Right lobe of liver (tissue), 6 donors: ENCODE measurements around the gene PPM1N. TPM values are rescaled to one million over a fixed set of nuclear protein-coding genes. Genes with fewer than 3 reads are reported as not detected.

Experiments used
- ATAC-seq, 4 donors: fragments of 200-7000 bp; cut with Tn5 transposase; one replicate each; pipeline ENCODE4 v1.9.1; 2020; ENCODE audit warnings: mild to moderate bottlenecking in 4 of 4, moderate library complexity in 4 of 4
- DNase-seq, 3 donors: peaks; one replicate each; pipeline ENCODE4 v3.0.0-alpha.2; 2020
- H3K27ac ChIP-seq, 3 donors: fragments of 200-600 bp; one replicate each; pipeline ENCODE4 v1.8.0; 2022
- H3K27me3 ChIP-seq, 2 donors: fragments of 200-600 bp; one replicate each; pipeline ENCODE4 v1.8.0; 2022
- H3K36me3 ChIP-seq, 4 donors: fragments of 200-600 bp; sonication (generic) in 1 of 4; one replicate each; pipeline versions ENCODE4 v1.5.1 to v1.8.0; 2017 to 2022; ENCODE audit warnings: control low read depth in 1 of 4
- H3K4me1 ChIP-seq, 4 donors: fragments of 200-600 bp; sonication (generic) in 1 of 4; one replicate each; pipeline versions ENCODE4 v1.5.1 to v1.8.0; 2017 to 2022; ENCODE audit warnings: control low read depth in 1 of 4
- H3K4me3 ChIP-seq, 3 donors: fragments of 200-600 bp; one replicate each; pipeline ENCODE4 v1.8.0; 2022
- H3K9me3 ChIP-seq, 4 donors: fragments of 200-600 bp; sonication (generic) in 1 of 4; one replicate each; pipeline versions ENCODE4 v1.5.1 to v1.8.0; 2017 to 2022; ENCODE audit warnings: control low read depth in 1 of 4
- POLR2A ChIP-seq: fragments of 450-650 bp; IDR thresholded peaks from one replicate; pipeline ENCODE4 v1.6.1; 2017; ENCODE audit warnings: antibody characterized with exemption, mild to moderate bottlenecking
- WGBS: methylation state at CpG from one replicate; pipeline ENCODE4 v1.1.6; 2018; ENCODE audit warnings: low coverage, low lambda C conversion rate; ENCODE audit not compliant: insufficient coverage; ENCODE audit errors: missing lambda C conversion rate; 5-methylcytosine and 5-hydroxymethylcytosine counted together
- intact Hi-C, 2 donors: fragments of 100-400 bp; cut with DNase I; formaldehyde crosslinking; loops; one replicate each; pipeline versions ENCODE4 v1.11.2 to v1.14.1; 2022
- total RNA-seq, 6 experiments: library from RNA; depleted of rRNA in 2 of 6; stranded (reverse); fragments of >200 nt in 2 of 6; fragmentation: NEBNext Ultra II Directional in 3 of 6; extraction: Animal tissue kit (Norgen Biotek cat#: 25700) in 3 of 6; gene quantifications; one replicate each; pipeline versions ENCODE4 v1.1.0 to v1.2.4, GENCODE V29; 2016 to 2023
- TF ChIP-seq, protein P1 (sequence below), 4 donors: fragments of 200-600 bp in 3 of 4; fragments of 450-650 bp in 1 of 4; IDR thresholded peaks; one replicate each; pipeline versions ENCODE4 v1.5.1 to v1.8.0; 2016 to 2022; ENCODE audit warnings: antibody characterized with exemption in 4 of 4, mild to moderate bottlenecking in 2 of 4
- donor health status: DM: no; HTN: yes; CAD: no.
- donor health status: DM: no; HTN: no; CAD: no.
- donor health status: DM: no; HTN: no; CAD: no.
- donor health status: DM: no; HTN: yes; CAD: no.
- donor health status: DM: no; HTN: yes; CAD: no.

The PPM1N gene
- total RNA-seq, 6 experiments from 2014 or later: 0.32 to 2.0 (median 0.51) TPM; not detected in 1

DNA sequence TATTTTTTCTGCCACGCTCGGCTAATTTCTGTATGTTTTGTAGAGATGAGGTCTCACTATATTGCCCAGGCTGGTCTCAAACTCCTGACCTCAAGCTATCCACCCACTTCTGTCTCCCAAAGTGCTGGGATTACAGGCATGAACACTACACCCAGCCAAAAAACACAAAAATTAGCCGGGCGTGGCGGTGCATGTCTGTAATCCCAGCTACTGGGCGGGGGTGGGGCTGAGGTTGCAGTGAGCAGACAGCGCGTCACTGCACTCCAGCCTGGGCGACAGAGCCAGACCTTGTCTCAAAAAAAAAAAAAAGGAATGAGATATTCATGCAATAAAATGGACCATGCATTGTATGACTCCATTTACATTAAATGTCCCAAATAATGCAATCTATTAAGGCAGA is 41.2 kb downstream of the PPM1N start:
- Histone ChIP-seq H3K9me3 (no peaks in the 10 kb centered on the region), H3K4me3 (no peak overlapping the region), H3K27ac (no peak overlapping the region), H3K4me1 (no peaks in the 10 kb centered on the region), H3K36me3 (no peaks in the 10 kb centered on the region), H3K27me3 (no peaks in the 10 kb centered on the region)
- WGBS: 92% methylated on average over 6 of the region's 9 CpGs
- ATAC-seq: no peak
- no peak for DNase-seq
- TF ChIP-seq POLR2A: no peak
- TF ChIP-seq, protein P1, sequence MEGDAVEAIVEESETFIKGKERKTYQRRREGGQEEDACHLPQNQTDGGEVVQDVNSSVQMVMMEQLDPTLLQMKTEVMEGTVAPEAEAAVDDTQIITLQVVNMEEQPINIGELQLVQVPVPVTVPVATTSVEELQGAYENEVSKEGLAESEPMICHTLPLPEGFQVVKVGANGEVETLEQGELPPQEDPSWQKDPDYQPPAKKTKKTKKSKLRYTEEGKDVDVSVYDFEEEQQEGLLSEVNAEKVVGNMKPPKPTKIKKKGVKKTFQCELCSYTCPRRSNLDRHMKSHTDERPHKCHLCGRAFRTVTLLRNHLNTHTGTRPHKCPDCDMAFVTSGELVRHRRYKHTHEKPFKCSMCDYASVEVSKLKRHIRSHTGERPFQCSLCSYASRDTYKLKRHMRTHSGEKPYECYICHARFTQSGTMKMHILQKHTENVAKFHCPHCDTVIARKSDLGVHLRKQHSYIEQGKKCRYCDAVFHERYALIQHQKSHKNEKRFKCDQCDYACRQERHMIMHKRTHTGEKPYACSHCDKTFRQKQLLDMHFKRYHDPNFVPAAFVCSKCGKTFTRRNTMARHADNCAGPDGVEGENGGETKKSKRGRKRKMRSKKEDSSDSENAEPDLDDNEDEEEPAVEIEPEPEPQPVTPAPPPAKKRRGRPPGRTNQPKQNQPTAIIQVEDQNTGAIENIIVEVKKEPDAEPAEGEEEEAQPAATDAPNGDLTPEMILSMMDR (IDR thresholded peaks at IDR 0.05): no peak
- intact Hi-C loops: no loop called here

DNA sequence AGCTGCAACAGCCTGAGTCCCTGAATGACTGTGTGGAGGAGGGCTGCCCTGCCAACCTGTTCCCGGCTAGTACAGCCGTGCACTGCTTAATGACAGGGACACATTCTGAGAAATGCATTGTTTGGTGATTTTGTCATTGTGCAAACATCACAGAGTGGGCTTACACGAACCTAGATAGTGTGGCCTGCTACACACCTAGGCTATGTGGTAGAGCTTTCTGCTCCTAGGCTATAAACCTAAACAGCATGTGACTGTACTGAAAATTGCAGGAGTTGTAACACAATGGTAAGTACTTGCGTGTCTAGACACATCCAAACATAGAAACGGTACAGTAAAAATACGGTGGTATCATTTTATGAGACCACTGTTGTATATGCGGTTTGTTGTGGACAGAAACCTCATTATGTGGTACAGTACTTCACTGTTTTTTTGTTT is 44.0 kb downstream of the PPM1N start:
- Histone ChIP-seq H3K27me3 (no peaks in the 10 kb centered on the region), H3K36me3 (no peaks in the 10 kb centered on the region), H3K4me1 (no peaks in the 10 kb centered on the region), H3K4me3 (no peak overlapping the region), H3K9me3 (no peaks in the 10 kb centered on the region), H3K27ac (no peak overlapping the region)
- DNase-seq (no peak), ATAC-seq (peak in 2 of 4 donors; percentile 21 to 72)
- intact Hi-C loops: no loop called here
- WGBS: 56% methylated on average over 7 of the region's 7 CpGs
- TF ChIP-seq POLR2A: no peak
- TF ChIP-seq, protein P1 (IDR thresholded peaks at IDR 0.05): no peak

DNA sequence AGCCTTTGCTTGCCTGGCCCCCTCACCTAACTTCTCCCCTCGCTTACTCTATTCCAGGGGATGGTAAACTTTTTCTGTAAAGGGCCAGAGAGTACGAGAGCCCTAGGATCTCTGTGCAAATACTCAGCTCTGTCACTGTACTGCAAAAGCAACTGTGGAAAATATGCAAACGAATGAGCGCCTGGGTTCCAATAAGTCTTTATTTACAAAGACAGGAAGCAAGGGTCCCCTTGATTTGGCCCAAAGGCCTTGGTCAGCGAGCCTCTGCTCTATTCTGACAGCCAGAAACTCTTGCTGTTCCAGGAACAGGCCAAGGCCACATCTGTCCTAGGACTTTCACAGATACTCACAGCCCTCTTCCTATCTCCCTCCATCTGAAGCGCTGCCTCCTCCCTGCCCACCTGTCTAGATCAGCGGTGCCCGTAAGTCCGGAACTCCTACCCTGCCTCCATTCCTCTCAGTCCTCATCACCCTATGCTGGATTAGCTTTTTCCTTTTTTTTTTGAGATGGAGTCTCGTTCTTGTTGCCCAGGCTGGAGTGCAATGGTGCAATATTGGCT is 49.0 kb downstream of the PPM1N start:
- no peak for ATAC-seq
- no peaks in the 10 kb centered on the region for H3K4me1 ChIP-seq
- intact Hi-C loops: no loop called here
- H3K27me3 ChIP-seq: no peaks in the 10 kb centered on the region
- no peak overlapping the region for H3K27ac ChIP-seq
- H3K36me3 ChIP-seq: no peaks in the 10 kb centered on the region
- no peak overlapping the region for H3K4me3 ChIP-seq
- 78% methylated on average over 10 of the region's 10 CpGs for WGBS
- DNase-seq: no peak
- H3K9me3 ChIP-seq: no peaks in the 10 kb centered on the region
- TF ChIP-seq POLR2A: no peak
- TF ChIP-seq, protein P1 (IDR thresholded peaks at IDR 0.05): no peak

DNA sequence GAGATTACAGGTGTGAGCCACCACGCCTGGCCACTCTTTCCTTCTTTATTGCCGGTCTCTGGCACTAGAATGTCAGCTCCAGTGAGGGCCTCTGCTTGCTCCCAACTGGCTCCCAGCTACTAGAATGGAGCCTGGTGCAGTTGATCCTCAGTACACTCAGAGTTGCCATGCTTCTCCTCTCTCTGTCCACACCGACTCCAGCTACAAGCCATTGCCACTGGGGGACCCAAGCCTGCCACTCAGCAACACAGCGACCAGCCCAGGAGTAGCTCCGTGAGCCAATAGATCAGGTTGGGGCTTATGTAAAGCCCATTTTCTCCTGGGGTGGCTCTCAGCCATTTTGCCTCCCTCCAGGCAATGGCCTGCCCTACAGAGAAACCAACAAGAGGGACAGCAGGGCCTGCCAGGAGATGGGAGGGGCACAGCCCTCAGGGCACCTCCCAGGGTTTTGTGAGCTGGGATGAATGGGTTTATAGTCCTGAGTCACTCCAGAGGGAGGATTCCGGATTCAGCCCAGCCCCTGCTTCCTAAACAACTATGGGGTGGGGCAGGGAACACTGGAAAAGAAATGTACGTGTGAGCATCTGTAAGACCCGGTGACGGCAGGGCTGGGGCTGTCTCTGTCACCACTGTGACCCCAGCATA is 49.8 kb downstream of the PPM1N start:
- Histone ChIP-seq H3K36me3 (peaks cover 0 to 2% (median 0%) of the 10 kb centered on the region in 4 donors), H3K4me1 (no peaks in the 10 kb centered on the region), H3K27ac (no peak overlapping the region), H3K4me3 (no peak overlapping the region), H3K27me3 (no peaks in the 10 kb centered on the region), H3K9me3 (no peaks in the 10 kb centered on the region)
- no peak for ATAC-seq
- no peak for TF ChIP-seq POLR2A
- TF ChIP-seq, protein P1 (IDR thresholded peaks at IDR 0.05): no peak
- DNase-seq: no peak
- intact Hi-C loops: no loop called here
- 91% methylated on average over 8 of the region's 9 CpGs for WGBS

Other genes with a start within 250 kb of the PPM1N start
- gene MARK4, start 247.2 kb upstream of the PPM1N start, total RNA-seq: 10 to 100 TPM; 14.2 to 23.5 (median 17.5) TPM
- gene CKM, start 175.6 kb upstream of the PPM1N start, total RNA-seq: 10 to 100 TPM in 1 of 6 experiments, 1 to 10 TPM in 2, under 1 TPM in 2, not detected in 1; 0.42 to 25.6 (median 1.1) TPM
- gene KLC3, start 157.7 kb upstream of the PPM1N start, total RNA-seq: under 1 TPM in 2 of 6 experiments, not detected in 4; 0.22 to 0.26 TPM
- gene ERCC2, start 127.9 kb upstream of the PPM1N start, total RNA-seq: 10 to 100 TPM in 5 of 6 experiments, 1 to 10 TPM in 1; 9.8 to 13.7 (median 11.3) TPM
- gene PPP1R13L, start 93.4 kb upstream of the PPM1N start, total RNA-seq: 10 to 100 TPM in 4 of 6 experiments, 1 to 10 TPM in 2; 6.9 to 22.9 (median 14.6) TPM
- 1 to 10 TPM; 1.3 to 4.5 (median 3.2) TPM for gene POLR1G, start 91.8 kb upstream of the PPM1N start, total RNA-seq
- gene ERCC1, start 74.5 kb upstream of the PPM1N start, total RNA-seq: 10 to 100 TPM; 19.2 to 29.4 (median 22.6) TPM
- 1 to 10 TPM in 1 of 6 experiments, under 1 TPM in 5; 0.19 to 1.2 (median 0.44) TPM for gene FOSB, start 30.4 kb upstream of the PPM1N start, total RNA-seq
- gene RTN2, start 1.4 kb upstream of the PPM1N start, total RNA-seq: 1 to 10 TPM; 1.5 to 7.2 (median 2.9) TPM
- gene VASP, start 9.0 kb downstream of the PPM1N start, total RNA-seq: 10 to 100 TPM; 19.4 to 64.1 (median 30.6) TPM
- 10 to 100 TPM in 2 of 6 experiments, 1 to 10 TPM in 4; 6.7 to 18.1 (median 8.1) TPM for gene OPA3, start 86.4 kb downstream of the PPM1N start, total RNA-seq
- gene GPR4, start 103.8 kb downstream of the PPM1N start, total RNA-seq: 1 to 10 TPM in 4 of 6 experiments, under 1 TPM in 2; 0.83 to 3.1 (median 1.3) TPM
- gene EML2, start 141.0 kb downstream of the PPM1N start, total RNA-seq: 10 to 100 TPM; 12.6 to 19.7 (median 13.8) TPM
- under 1 TPM in 4 of 6 experiments, not detected in 2; 0.07 to 0.23 (median 0.18) TPM for gene GIPR, start 169.8 kb downstream of the PPM1N start, total RNA-seq
- 10 to 100 TPM; 79.7 to 92.5 (median 88.2) TPM for gene SNRPD2, start 193.5 kb downstream of the PPM1N start, total RNA-seq
- 1 to 10 TPM; 4.4 to 6.9 (median 5.9) TPM for gene QPCTL, start 194.2 kb downstream of the PPM1N start, total RNA-seq
- 10 to 100 TPM in 1 of 6 experiments, 1 to 10 TPM in 5; 5.6 to 12.4 (median 7.4) TPM for gene FBXO46, start 232.5 kb downstream of the PPM1N start, total RNA-seq
- gene MEIOSIN, start 235.0 kb downstream of the PPM1N start, total RNA-seq: under 1 TPM in 1 of 6 experiments, not detected in 5; 0.24 TPM